Epithelial cell of proximal tubule (primary cell): ENCODE measurements around the gene SUN1. TPM values are rescaled to one million over a fixed set of nuclear protein-coding genes. Genes with fewer than 3 reads are reported as not detected.
A peak's percentile ranks its signal among the peaks of the same experiment; 100 is the strongest.

Source experiments
- DNase-seq: peaks from one replicate; pipeline ENCODE4 v3.0.0-alpha.2; 2011; ENCODE audit warnings: low read depth
- H3K4me3 ChIP-seq: 2 replicates; pipeline ENCODE4 v1.5.1; 2011; ENCODE audit warnings: low read depth, mild to moderate bottlenecking, low read length
- CTCF ChIP-seq: conservative IDR thresholded peaks from 2 replicates; pipeline ENCODE4 v1.5.1; 2012; ENCODE audit warnings: low read depth, mild to moderate bottlenecking, low read length
- total RNA-seq: library from RNA; depleted of rRNA; stranded (reverse); fragments of >200 nt; gene quantifications from 2 replicates; pipeline ENCODE4 v1.2.3, GENCODE V29; 2015

The SUN1 gene
- total RNA-seq, 1 donor from 2014 or later, result 270 TPM

- TF ChIP-seq CTCF, result peak; percentile 96
- no peak overlapping the region for H3K4me3 ChIP-seq
- DNase-seq, result peak; percentile 36
Observed at GRCh38 chr7:873367-874002, 41.2 kb downstream of the SUN1 start.

GRCh38 chr7:874031-874749 lies 41.9 kb downstream of the SUN1 start:
- no peak for TF ChIP-seq CTCF
- DNase-seq, result no peak
- no peak overlapping the region for H3K4me3 ChIP-seq

- no peak for TF ChIP-seq CTCF
- DNase-seq, result no peak
- H3K4me3 ChIP-seq, result no peak overlapping the region
Observed at GRCh38 chr7:875051-875450, 42.8 kb downstream of the SUN1 start.

GRCh38 chr7:875476-876076 lies 43.3 kb downstream of the SUN1 start:
- no peak for TF ChIP-seq CTCF
- peak overlapping the region; percentile 44 for H3K4me3 ChIP-seq
- DNase-seq, result no peak

- peak within 1 kb of the TSS; percentile 72 for H3K4me3 ChIP-seq
- no peak for TF ChIP-seq CTCF
- DNase-seq, result no peak
Observed at GRCh38 chr7:876077-876971, 44.0 kb downstream of the SUN1 start, which contains the start of gene GET4. GET4 (plus strand) TSS chr7:876554; CDS start chr7:876646, 92 bp downstream.

GRCh38 chr7:876972-877311 lies 44.7 kb downstream of the SUN1 start:
- peak overlapping the region; percentile 72 for H3K4me3 ChIP-seq
- no peak for DNase-seq
- TF ChIP-seq CTCF, result no peak
